T-helper 17 cell (primary cell): Measurements from ENCODE around the gene MAPK11. TPM values are rescaled to one million over a fixed set of nuclear protein-coding genes. Genes with fewer than 3 reads are reported as not detected.
"Not testable (repeated sequence)": the region's sequence is repeated elsewhere in the genome, so short reads cannot be mapped to it uniquely, and the experiment has no call there.

ENCODE experiments used
- ATAC-seq: fragments of 150-1000 bp; cut with Tn5 transposase; 2 replicates; pipeline ENCODE4 v1.10.0; 2021; ENCODE audit warnings: mild to moderate bottlenecking, moderate library complexity
- DNase-seq, 3 donors: peaks; one replicate each; pipeline versions ENCODE4 v3.0.0 to v3.0.0-alpha.2; 2020 to 2021
- H3K9me3 ChIP-seq: one replicate; pipeline ENCODE4 v1.7.0; 2013; ENCODE audit warnings: low read length, mild to moderate bottlenecking; ENCODE audit not compliant: control insufficient read depth, poor library complexity, severe bottlenecking
- H3K27ac Mint-ChIP-seq: one replicate; pipeline ENCODE4 v1.8.0; 2022; ENCODE audit warnings: mild to moderate bottlenecking, moderate library complexity, mixed read lengths
- H3K27me3 Mint-ChIP-seq: one replicate; pipeline ENCODE4 v1.8.0; 2022; ENCODE audit warnings: mixed read lengths
- H3K36me3 Mint-ChIP-seq: one replicate; pipeline ENCODE4 v1.8.0; 2022; ENCODE audit warnings: low read depth, mixed read lengths
- H3K4me1 Mint-ChIP-seq: one replicate; pipeline ENCODE4 v1.8.0; 2022; ENCODE audit warnings: mild to moderate bottlenecking, mixed read lengths
- H3K4me3 Mint-ChIP-seq: one replicate; pipeline ENCODE4 v1.8.0; 2022; ENCODE audit warnings: mild to moderate bottlenecking, moderate library complexity, mixed read lengths
- total RNA-seq, 4 donors: library from RNA in 2 of 4; stranded (reverse) in 2 of 4; gene quantifications; one replicate each; pipeline ENCODE4 v1.2.3 and lab custom pipeline; 2022 to 2026

MAPK11 gene
- total RNA-seq, 2 donors from 2014 or later: 13.2 to 14.4 TPM

DNA sequence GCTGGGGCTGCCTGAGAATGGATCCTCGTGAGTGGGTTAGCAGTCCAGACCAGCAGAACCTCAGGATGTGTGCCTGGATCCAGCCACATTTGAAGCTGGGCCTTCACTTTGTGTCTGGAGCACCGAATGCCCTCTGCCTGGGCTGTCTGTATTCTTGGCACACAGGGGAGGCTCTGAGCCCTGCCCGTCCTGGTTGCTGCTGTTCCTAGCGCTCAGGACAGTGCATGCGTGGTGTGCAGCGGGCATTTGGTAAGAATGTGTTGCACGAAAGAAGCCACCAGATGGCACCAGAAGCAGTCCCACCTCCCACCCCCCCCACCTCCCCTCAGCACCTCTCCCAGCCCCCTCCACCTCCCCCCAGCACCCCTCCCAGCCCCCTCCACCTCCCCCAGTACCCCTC, 4.1 kb upstream of the MAPK11 start:
- DNase-seq (no peak), ATAC-seq (no peak)
- Mint-ChIP-seq H3K4me1 (peaks cover 5% of the 10 kb centered on the region), H3K27ac (no peak overlapping the region), H3K4me3 (peak overlapping the region; percentile 75), H3K36me3 (no peaks in the 10 kb centered on the region), H3K27me3 (no peaks in the 10 kb centered on the region)
- H3K9me3 ChIP-seq: no peaks in the 10 kb centered on the region

DNA sequence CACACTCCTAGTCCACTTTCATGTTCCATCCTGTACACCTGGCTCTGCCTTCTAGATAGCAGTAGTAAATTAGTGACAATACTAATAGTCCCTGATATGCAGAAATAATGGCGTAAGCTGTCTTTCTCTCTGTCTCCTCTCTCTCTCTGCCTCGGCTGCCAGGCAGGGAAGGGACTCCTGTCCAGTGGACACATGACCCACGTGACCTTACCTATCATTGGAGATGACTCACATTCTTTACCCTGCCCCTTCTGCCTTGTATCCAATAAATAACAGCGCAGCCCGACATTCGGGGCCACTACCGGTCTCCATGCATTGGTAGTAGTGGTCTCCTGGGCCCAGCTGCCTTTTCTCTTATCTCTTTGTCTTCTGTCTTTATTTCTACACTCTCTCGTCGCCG, 3.6 kb upstream of the MAPK11 start:
- not testable (repeated sequence) for ATAC-seq, H3K9me3 ChIP-seq, DNase-seq, H3K27ac Mint-ChIP-seq, H3K27me3 Mint-ChIP-seq, H3K4me1 Mint-ChIP-seq, H3K36me3 Mint-ChIP-seq
- H3K4me3 Mint-ChIP-seq: peak overlapping the region; percentile 75

DNA sequence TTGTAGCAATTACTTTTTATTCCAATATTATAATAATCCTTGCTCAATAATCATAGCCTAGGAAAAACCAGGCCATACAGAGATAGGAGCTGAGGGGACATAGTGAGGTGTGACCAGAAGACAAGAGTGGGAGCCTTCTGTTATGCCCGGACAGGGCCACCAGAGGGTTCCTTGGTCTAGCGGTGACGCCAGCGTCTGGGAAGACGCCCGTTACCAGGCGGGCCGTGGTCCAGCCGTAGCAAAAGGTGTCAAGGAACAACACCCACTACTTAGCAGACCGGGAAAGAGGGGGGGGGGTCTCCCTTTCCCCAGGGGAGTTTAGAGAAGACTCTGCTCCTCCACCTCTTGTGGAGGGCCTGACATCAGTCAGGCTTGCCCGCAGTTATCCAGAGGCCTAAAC, 3.2 kb upstream of the MAPK11 start:
- not testable (repeated sequence) for DNase-seq, ATAC-seq, H3K4me3 Mint-ChIP-seq, H3K4me1 Mint-ChIP-seq, H3K36me3 Mint-ChIP-seq, H3K9me3 ChIP-seq, H3K27ac Mint-ChIP-seq, H3K27me3 Mint-ChIP-seq

DNA sequence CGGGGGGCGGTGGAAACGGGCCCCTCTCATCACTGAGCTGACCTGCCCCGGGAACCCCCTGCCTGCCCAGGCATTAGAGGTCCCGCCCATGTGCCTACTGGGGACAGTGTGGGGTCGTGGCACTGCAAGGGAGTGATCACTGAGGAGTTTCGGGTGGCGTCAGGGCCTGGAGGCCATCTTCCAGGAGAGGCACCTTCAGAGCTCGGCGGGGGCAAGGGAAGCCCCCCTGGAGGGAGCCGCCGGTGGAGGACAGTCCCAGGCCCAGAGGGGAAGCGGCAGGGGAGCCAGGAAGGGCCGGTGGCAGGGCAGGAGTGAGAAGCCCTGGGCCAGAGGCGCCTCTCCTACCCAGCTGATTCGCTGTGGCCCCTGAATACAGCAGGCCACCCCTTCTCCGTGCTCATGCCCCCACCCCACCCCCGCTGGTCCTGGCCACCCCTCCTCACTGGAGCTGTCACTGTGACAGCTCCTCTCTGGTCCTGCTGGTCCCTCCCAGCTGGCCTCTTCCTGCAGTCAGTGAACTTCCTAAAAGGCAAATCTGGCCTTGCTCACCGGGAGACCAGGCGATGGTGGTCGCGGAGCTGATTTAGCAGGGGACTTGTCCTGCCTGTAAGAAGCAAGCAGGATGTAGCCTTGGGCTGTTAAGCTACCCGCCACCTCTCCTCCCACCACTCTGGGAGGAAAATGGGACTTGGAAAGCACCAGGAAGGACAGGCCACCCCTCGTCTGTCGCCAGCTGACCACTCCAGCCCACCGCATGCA, 2.0 kb upstream of the MAPK11 start:
- DNase-seq (no peak), ATAC-seq (no peak)
- Mint-ChIP-seq H3K4me3 (no peak overlapping the region), H3K4me1 (peaks cover 11% of the 10 kb centered on the region), H3K36me3 (no peaks in the 10 kb centered on the region), H3K27ac (no peak overlapping the region), H3K27me3 (no peaks in the 10 kb centered on the region)
- H3K9me3 ChIP-seq: no peaks in the 10 kb centered on the region

DNA sequence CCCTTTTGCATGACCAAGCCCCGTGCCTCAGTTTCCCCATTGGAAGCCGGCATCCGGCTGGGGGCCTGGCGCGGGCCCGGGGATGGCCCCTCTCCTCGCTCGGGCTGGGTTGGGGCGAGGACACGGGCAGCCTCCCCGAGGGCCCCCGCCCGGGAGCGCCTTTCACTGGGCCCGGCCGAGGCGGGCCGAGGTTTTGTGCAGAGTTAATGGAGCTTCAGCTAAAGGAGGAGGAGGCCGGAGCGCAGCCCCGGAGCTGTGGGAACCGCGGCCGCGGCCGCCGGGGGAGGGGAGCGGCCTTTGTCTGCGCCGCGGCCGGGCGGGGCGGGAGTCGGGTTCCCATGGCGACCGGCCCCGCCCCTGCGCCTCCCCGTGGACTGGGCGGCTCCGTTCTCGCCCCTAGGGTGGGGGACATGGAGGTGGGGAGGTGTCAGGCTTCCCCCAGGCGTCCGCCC, 1.4 kb upstream of the MAPK11 start:
- H3K4me3 Mint-ChIP-seq: peak overlapping the region; percentile 84
- DNase-seq: peak; percentile 47 to 63 (median 50)
- H3K27me3 Mint-ChIP-seq: no peaks in the 10 kb centered on the region
- no peaks in the 10 kb centered on the region for H3K9me3 ChIP-seq
- no peaks in the 10 kb centered on the region for H3K36me3 Mint-ChIP-seq
- ATAC-seq: peak; percentile 22
- peaks cover 11% of the 10 kb centered on the region for H3K4me1 Mint-ChIP-seq
- H3K27ac Mint-ChIP-seq: no peak overlapping the region

DNA sequence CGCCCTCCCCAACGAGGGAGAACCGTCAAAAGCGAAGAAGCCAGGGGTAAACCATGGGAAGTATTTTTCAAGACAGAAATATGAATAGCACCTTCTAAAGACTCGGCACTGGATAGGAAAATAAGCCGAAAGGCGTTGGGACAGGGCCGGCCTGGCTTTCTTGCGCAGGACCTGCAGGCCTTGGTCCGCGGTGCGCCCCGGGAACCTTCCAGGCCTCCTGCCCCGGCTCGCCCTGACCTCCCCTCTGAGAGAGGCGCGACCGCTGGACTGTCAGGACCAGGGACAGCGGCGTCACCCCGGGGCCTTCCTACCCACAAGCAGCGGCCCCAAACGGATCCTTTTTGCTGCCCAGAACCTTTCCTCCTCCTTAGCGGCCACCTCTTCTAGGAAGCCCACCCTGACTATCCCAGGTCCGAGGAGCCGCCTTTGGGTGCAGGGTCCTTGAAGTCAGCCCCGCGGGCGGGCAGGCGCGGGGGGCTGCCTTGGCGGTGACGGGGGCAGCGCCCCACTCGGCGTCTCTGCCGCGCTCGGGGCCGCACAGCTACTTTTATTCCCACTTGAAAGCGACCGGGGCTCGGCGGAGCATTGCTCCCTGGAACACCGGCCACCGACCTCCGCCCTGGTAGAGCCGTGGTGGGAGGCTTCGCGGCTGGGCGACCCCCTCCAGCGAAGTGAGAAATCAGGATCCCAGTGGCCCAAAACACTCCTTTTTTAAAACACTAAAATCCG, 650 bp upstream of the MAPK11 start:
- Mint-ChIP-seq H3K4me1 (peaks cover 11% of the 10 kb centered on the region), H3K4me3 (peak overlapping the region; percentile 84), H3K36me3 (no peaks in the 10 kb centered on the region), H3K27ac (no peak overlapping the region), H3K27me3 (no peaks in the 10 kb centered on the region)
- H3K9me3 ChIP-seq: no peaks in the 10 kb centered on the region
- ATAC-seq: peak; percentile 66
- DNase-seq: peak; percentile 56 to 68 (median 63)

DNA sequence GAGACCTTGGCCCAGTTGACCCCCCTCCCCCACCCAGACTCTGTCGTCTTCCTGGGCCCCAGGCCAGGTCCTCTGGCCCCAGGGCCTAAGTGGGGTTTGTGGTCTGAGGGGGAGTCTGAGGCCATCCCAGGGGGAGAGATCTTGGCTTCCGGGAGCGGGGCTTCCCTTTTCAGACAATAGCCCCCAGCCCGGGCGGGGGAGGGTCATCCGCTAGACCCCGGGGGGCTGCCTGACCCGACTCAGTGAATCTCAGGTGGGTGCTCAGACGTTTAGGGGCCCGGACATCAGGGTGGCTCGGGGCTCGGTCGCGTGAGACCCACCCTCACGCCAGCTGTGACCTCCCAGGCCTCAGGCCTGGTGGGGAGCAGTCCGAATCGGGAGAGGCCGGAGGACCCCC, 609 bp downstream of the MAPK11 start:
- peaks cover 15% of the 10 kb centered on the region for H3K4me1 Mint-ChIP-seq
- no peaks in the 10 kb centered on the region for H3K36me3 Mint-ChIP-seq
- no peak for ATAC-seq
- H3K27ac Mint-ChIP-seq: no peak overlapping the region
- H3K27me3 Mint-ChIP-seq: no peaks in the 10 kb centered on the region
- H3K4me3 Mint-ChIP-seq: peak overlapping the region; percentile 56
- H3K9me3 ChIP-seq: no peaks in the 10 kb centered on the region
- DNase-seq: no peak

DNA sequence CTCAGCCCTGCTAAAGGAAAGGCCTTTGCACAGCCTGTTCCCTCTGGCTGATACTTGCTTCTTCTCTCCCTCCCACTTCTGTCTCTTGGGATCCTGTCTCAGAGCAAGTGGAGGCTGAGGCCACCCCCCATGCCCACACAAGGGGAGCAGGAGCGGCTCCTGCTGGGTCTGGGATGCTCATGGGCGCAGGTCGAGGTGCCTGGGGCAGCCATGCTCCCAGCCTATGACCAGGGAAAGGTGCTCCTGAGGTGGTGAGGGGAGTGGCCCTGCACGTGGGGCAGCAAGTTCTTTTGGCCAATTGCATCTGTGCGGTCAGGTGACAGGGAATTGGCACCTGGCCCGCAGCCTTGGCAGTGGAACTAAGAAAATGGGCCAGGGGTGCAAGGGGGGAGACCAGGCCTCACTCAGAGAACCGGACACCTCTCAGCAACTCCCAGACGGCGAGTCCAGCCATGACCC, 1.5 kb downstream of the MAPK11 start:
- no peak for ATAC-seq
- H3K9me3 ChIP-seq: no peaks in the 10 kb centered on the region
- Mint-ChIP-seq H3K4me1 (peaks cover 9% of the 10 kb centered on the region), H3K27me3 (no peaks in the 10 kb centered on the region), H3K27ac (no peak overlapping the region), H3K4me3 (peak overlapping the region; percentile 59), H3K36me3 (no peaks in the 10 kb centered on the region)
- DNase-seq: no peak

DNA sequence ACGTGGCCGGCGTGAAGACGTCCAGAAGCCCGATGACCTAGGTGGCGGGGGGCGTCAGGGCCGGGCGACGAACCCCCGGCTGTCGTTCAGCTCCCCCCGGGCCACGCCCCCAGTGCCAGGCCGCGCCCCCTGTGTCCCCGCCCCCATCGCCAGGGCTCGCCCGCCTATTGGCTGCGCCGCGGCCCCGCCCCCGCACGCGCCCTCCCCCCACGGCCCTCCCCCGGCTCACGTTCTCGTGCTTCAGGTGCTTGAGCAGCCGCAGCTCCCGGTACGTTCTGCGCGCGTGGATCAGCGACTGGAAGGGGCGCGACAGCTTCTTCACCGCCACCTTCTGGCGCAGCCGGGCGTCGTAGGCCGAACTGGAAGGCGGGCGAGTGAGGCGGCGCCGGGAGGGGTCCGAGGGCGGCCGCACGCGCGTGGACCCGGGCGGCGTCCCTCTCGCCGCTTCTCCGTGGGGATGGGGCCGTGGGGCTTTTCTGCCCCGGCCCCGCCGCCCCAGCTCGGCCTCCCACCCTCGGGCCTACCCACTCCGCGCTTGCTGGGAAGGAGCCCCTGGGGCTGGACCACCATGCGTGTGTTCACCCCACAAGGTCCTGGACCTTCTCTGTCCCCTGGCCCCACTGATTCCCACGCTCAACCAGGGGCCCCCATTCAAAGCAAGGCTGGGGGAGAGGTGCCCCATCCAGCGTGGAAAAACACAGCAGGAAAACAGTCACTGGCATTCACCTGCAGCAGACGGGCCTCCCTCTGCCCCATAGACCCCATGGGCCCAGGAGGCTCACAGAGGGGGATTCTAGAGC, 2.4 kb downstream of the MAPK11 start:
- peak overlapping the region; percentile 59 for H3K4me3 Mint-ChIP-seq
- peaks cover 9% of the 10 kb centered on the region for H3K4me1 Mint-ChIP-seq
- H3K27ac Mint-ChIP-seq: no peak overlapping the region
- H3K36me3 Mint-ChIP-seq: no peaks in the 10 kb centered on the region
- H3K9me3 ChIP-seq: no peaks in the 10 kb centered on the region
- ATAC-seq: peak; percentile 44
- H3K27me3 Mint-ChIP-seq: peaks cover 7% of the 10 kb centered on the region
- peak; percentile 54 to 64 (median 58) for DNase-seq

DNA sequence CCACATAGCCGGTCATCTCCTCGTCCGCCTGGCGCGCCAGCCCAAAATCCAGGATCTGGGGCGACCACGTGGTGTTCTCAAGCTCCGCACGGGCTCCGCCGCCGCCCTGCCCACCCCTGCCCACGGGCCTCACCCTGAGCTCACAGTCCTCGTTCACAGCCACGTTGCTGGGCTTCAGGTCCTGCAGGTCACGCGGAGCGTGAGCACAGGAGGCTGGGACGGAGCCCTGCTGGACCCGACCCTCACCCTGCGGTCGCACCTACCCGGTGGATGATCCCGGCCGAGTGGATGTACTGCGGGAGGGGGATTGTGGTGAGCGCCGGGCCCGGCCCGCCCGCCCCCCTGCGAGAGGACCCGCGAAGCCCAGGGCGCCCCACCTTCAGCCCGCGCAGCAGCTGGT, 3.2 kb downstream of the MAPK11 start:
- no peaks in the 10 kb centered on the region for H3K36me3 Mint-ChIP-seq

DNA sequence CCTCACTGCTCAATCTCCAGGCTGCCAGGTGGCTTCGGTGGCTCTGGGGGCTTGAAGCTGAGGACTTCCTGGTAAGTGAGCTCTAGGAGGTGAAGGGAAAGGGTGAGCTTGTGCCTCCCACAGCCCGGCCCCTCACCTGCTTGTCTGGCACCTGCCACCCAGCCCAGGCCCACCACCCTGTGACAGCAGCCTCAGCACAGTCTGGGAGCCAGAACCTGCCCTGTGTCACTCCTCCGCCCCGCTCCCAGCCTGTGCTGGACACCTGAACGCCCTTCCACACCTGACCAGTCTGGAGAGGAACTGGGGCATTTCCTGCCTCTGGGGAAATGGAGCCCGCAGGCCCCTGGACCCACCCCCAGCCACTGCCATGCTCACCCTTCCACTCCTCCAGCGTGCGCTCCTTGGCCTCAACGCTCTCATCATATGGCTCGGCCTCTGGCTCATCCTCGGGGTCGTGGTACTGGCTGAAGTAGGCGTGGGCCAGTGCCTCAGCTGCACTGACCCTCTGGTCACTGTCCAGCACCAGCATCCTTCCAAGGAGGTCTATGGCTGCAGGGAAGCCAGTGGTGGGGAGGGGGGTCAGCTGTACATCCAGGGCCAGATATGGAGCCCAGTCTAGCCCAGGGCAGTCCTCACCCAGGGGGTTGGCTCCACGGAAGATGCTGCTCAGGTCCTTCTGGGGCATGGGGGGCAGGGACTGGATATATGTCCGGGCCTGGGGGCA, 5.1 kb downstream of the MAPK11 start:
- Mint-ChIP-seq H3K27ac (no peak overlapping the region), H3K36me3 (no peaks in the 10 kb centered on the region), H3K4me3 (no peak overlapping the region), H3K27me3 (peaks cover 15% of the 10 kb centered on the region), H3K4me1 (peaks cover 15% of the 10 kb centered on the region)
- DNase-seq (no peak), ATAC-seq (no peak)
- H3K9me3 ChIP-seq: no peaks in the 10 kb centered on the region

More for the DNA sequence above, 3.2 kb downstream of the MAPK11 start:
- DNase-seq (no peak), ATAC-seq (no peak)
- Mint-ChIP-seq H3K4me1 (peaks cover 14% of the 10 kb centered on the region), H3K27ac (no peak overlapping the region), H3K4me3 (no peak overlapping the region), H3K27me3 (peaks cover 15% of the 10 kb centered on the region)
- no peaks in the 10 kb centered on the region for H3K9me3 ChIP-seq

DNA sequence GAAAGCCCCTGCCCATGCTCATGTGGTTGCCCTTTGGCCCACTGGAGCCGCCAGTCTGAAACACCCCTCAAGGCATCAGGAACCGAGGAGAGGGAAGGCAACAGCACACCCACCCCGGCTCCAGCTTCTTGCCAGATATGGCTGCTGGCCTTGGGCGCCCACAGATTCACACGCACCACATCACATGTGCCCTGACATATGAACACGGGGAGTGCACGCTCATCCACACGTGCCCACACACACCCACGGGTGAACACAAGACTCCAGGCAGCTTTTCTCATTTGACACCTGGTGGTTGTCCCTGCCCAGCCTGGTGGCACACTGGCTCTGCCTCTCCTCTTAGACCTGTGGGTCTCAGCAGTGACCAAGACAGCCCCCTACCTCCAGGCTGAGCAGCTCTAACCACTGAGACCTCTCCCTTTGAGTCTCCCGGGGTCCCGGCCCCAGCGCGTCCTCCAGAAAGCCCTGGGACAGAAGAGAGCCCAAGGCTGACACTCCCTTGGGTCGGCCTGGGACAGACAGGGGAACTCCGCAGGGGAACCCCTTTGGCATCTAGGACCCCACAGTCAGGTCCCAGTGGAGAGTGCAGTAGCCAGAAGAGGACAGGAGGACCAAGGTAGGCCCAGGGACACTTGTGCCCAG, 6.0 kb downstream of the MAPK11 start:
- no peak overlapping the region for H3K4me3 Mint-ChIP-seq
- DNase-seq (no peak), ATAC-seq (no peak)
- H3K36me3 Mint-ChIP-seq: no peaks in the 10 kb centered on the region
- no peak overlapping the region for H3K27ac Mint-ChIP-seq
- peaks cover 15% of the 10 kb centered on the region for H3K4me1 Mint-ChIP-seq
- H3K9me3 ChIP-seq: no peaks in the 10 kb centered on the region
- H3K27me3 Mint-ChIP-seq: peaks cover 17% of the 10 kb centered on the region
